ENCODE results near the gene CLEC16A. TPM values are rescaled to one million over a fixed set of nuclear protein-coding genes. Genes with fewer than 3 reads are reported as not detected.

The CLEC16A gene
- total RNA-seq, 1 donor from 2014 or later, result 19.8 TPM

DNA sequence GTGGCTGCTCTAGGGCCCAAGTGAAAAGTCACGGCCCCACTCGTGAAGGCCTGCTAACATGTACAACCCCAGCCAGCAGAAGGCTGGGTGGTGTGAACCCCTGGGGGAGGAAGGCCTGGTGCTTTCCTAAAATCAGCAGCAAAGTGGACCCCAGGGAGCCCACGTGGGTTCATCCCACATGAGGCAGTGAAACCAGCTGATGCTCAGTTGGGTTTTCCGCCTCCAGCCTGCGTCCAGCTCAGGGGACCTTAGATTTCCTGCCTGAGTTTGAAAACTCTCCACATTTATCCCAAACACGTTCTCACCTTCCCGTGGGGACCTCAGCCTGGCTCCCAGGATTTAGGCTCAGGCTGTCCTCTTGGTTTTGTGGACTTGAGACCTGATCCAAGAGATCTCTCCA lies 225.8 kb downstream of the CLEC16A start:
- Histone ChIP-seq H3K4me3 (ENCODE audit: low read depth, low read length) (no peak overlapping the region), H3K27me3 (ENCODE audit: control insufficient read depth, insufficient read depth, low read length) (no peaks in the 10 kb centered on the region), H3K36me3 (ENCODE audit: control insufficient read depth, insufficient read depth, low read length) (peaks cover 2% of the 10 kb centered on the region)
- no peak for DNase-seq (ENCODE audit: low read depth)
- TF ChIP-seq CTCF (IDR thresholded peaks at IDR 0.05; ENCODE audit: insufficient read depth, low read length, poor library complexity, severe bottlenecking), result no peak

DNA sequence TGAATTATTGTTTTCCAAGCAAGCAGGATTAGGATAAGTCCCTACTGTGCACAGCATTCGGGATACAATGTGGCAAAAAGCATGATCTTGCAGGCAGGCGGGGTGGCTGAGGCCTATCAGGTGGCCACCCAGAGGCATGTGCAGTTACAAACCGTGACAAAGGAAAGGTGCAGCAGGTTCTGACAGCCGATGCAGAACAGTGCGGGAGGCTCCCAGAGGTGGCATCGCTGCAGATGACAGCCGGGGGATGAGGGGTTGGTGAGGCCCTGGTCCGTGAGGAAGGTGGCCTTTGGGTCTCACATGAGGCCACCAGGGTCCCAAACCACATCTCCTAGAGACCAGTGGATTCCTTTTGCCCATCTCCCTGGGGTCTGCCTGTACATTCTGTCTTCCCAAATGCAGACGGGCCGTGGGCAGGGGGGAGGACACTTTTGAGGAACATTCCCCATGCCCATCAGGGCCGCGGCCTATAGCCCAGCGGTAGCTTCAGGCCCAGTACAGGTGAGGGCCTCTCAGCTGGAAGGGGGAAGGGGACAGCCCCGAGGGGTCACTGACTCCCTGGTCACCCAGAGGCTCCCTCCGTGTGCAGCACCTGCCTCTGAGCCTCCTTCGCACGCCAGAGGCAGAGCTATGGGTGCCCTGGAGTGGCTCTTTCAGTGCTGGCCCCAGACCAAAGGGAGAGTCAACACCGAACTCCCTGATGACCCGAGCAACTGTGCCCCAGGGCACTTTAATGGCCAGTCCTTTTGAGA lies 226.5 kb downstream of the CLEC16A start:
- H3K36me3 ChIP-seq (ENCODE audit: control insufficient read depth, insufficient read depth, low read length), result peaks cover 2% of the 10 kb centered on the region
- DNase-seq (ENCODE audit: low read depth), result no peak
- no peak for TF ChIP-seq CTCF (IDR thresholded peaks at IDR 0.05; ENCODE audit: insufficient read depth, low read length, poor library complexity, severe bottlenecking)
- no peaks in the 10 kb centered on the region for H3K27me3 ChIP-seq (ENCODE audit: control insufficient read depth, insufficient read depth, low read length)
- H3K4me3 ChIP-seq (ENCODE audit: low read depth, low read length), result no peak overlapping the region

GRCh38 chr16:11171448-11171709 lies 227.0 kb downstream of the CLEC16A start:
- Histone ChIP-seq H3K36me3 (ENCODE audit: control insufficient read depth, insufficient read depth, low read length) (peaks cover 2% of the 10 kb centered on the region), H3K4me3 (ENCODE audit: low read depth, low read length) (no peak overlapping the region), H3K27me3 (ENCODE audit: control insufficient read depth, insufficient read depth, low read length) (no peaks in the 10 kb centered on the region)
- TF ChIP-seq CTCF (IDR thresholded peaks at IDR 0.05; ENCODE audit: insufficient read depth, low read length, poor library complexity, severe bottlenecking), result no peak
- DNase-seq (ENCODE audit: low read depth), result no peak

- no peaks in the 10 kb centered on the region for H3K27me3 ChIP-seq (ENCODE audit: control insufficient read depth, insufficient read depth, low read length)
- no peak for DNase-seq (ENCODE audit: low read depth)
- H3K4me3 ChIP-seq (ENCODE audit: low read depth, low read length), result no peak overlapping the region
- H3K36me3 ChIP-seq (ENCODE audit: control insufficient read depth, insufficient read depth, low read length), result peaks cover 2% of the 10 kb centered on the region
- no peak for TF ChIP-seq CTCF (IDR thresholded peaks at IDR 0.05; ENCODE audit: insufficient read depth, low read length, poor library complexity, severe bottlenecking)
Measured at GRCh38 chr16:11171757-11172299, 227.5 kb downstream of the CLEC16A start.

DNA sequence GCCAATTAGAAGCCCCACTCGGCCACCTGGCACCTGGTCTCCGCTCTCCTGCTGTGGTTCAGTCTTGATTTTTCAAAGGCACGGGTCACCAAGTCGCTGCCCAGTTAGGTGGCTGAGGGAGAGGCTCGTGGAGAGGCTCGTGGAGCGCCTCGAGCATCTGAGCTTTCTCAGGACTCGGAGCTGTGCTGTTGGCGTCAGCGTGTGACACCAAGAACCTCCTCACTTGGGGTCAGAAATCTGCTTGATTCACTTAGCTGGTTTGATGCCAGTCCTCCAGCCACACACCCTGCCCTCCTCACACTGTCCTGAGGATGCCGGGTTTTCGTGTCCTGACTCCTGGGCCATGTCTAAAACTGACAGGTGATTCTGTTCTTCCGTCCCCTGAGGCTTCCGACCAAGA lies 229.1 kb downstream of the CLEC16A start:
- Histone ChIP-seq H3K27me3 (ENCODE audit: control insufficient read depth, insufficient read depth, low read length) (no peaks in the 10 kb centered on the region), H3K36me3 (ENCODE audit: control insufficient read depth, insufficient read depth, low read length) (no peaks in the 10 kb centered on the region), H3K4me3 (ENCODE audit: low read depth, low read length) (no peak overlapping the region)
- no peak for DNase-seq (ENCODE audit: low read depth)
- TF ChIP-seq CTCF (IDR thresholded peaks at IDR 0.05; ENCODE audit: insufficient read depth, low read length, poor library complexity, severe bottlenecking), result no peak

DNA sequence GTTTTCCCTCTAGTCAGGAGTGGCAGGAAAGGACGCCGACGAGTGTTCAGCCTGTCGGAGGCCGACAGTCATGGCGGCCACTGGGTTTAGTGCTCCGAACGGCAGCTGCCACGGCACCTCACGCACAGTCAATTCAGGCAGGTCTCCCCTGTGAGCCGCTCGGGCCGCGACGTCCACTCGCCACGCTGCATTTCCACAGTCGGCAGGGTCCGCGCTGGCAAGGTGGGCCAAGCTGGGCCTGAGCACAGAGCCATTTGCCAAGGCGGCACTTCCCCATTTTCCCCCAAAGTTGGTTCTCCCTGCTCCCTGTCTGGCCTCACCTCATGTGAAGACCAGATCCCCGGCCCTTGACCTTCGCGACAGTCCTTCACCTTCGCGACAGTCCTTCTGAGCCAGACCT lies 229.8 kb downstream of the CLEC16A start:
- H3K27me3 ChIP-seq (ENCODE audit: control insufficient read depth, insufficient read depth, low read length), result no peaks in the 10 kb centered on the region
- H3K4me3 ChIP-seq (ENCODE audit: low read depth, low read length), result no peak overlapping the region
- H3K36me3 ChIP-seq (ENCODE audit: control insufficient read depth, insufficient read depth, low read length), result no peaks in the 10 kb centered on the region
- TF ChIP-seq CTCF (IDR thresholded peaks at IDR 0.05; ENCODE audit: insufficient read depth, low read length, poor library complexity, severe bottlenecking), result no peak
- DNase-seq (ENCODE audit: low read depth), result no peak
